Body of pancreas (tissue), 4 donors: Measurements from ENCODE around the gene AQP6. TPM values are rescaled to one million over a fixed set of nuclear protein-coding genes. Genes with fewer than 3 reads are reported as not detected.

Source experiments
- ATAC-seq: fragments of 150-250 bp; one replicate; pipeline ENCODE4 v1.9.1; 2016
- DNase-seq, 4 donors: peaks; one replicate each; pipeline ENCODE4 v3.0.0-alpha.2; 2019
- H3K27ac ChIP-seq, 4 donors: fragments of 200-600 bp; sonication (generic); 1 replicate in 3 of 4; 2 replicates in 1 of 4; pipeline versions ENCODE4 v1.5.1 to v1.6.1; 2016 to 2019; ENCODE audit warnings: mild to moderate bottlenecking in 1 of 4, mixed read lengths in 1 of 4, moderate library complexity in 1 of 4
- H3K27me3 ChIP-seq, 2 donors: fragments of 200-600 bp; sonication (generic); one replicate each; pipeline ENCODE4 v1.6.0; 2016; ENCODE audit warnings: mild to moderate bottlenecking in 1 of 2
- H3K36me3 ChIP-seq, 2 donors: fragments of 200-600 bp; sonication (generic); replicated peaks in 1 of 2; 2 replicates each; pipeline ENCODE4 v1.5.1; 2016; ENCODE audit warnings: low read depth in 2 of 2; ENCODE audit not compliant: insufficient read depth in 1 of 2
- H3K4me1 ChIP-seq: fragments of 200-600 bp; sonication (generic); one replicate; pipeline ENCODE4 v1.6.0; 2016
- H3K4me3 ChIP-seq, 2 donors: fragments of 200-600 bp; sonication (generic); 1 replicate in 1 of 2; 2 replicates in 1 of 2; pipeline ENCODE4 v1.5.1; 2016 to 2019
- H3K9me3 ChIP-seq, 3 donors: fragments of 200-600 bp; sonication (generic); 1 replicate in 2 of 3; 2 replicates in 1 of 3; pipeline ENCODE4 v1.5.1; 2016
- CTCF ChIP-seq, 7 experiments: fragments of 450-650 bp in 4 of 7; fragments of 200-600 bp in 3 of 7; sonication (generic) in 3 of 7; IDR thresholded peaks; one replicate each; pipeline ENCODE4 v1.5.1; 2016 to 2019; ENCODE audit warnings: antibody characterized with exemption in 7 of 7
- POLR2A ChIP-seq, 3 donors: fragments of 450-650 bp; IDR thresholded peaks; one replicate each; pipeline ENCODE4 v1.6.1; 2016; ENCODE audit warnings: antibody characterized with exemption in 3 of 3, mild to moderate bottlenecking in 2 of 3
- WGBS, 2 donors: methylation state at CpG; one replicate each; pipeline ENCODE4 v1.1.5; 2017; 5-methylcytosine and 5-hydroxymethylcytosine counted together
- intact Hi-C: fragments of 100-400 bp; cut with DNase I; formaldehyde crosslinking; loops from one replicate; pipeline ENCODE4 v1.15.1; 2023
- total RNA-seq, 2 donors: library from RNA; depleted of rRNA; stranded (reverse); fragments of >200 nt; gene quantifications; one replicate each; pipeline ENCODE4 v1.1.0, GENCODE V29; 2016

The AQP6 gene
- total RNA-seq, 2 donors from 2014 or later = not detected

- WGBS, 2 donors = 0 to 30% methylated on average over 1 of the region's 1 CpG
- no peaks in the 10 kb centered on the region for H3K9me3 ChIP-seq
- H3K36me3 ChIP-seq = no peaks in the 10 kb centered on the region
- no peak overlapping the region for H3K27ac ChIP-seq
- DNase-seq (no peak), ATAC-seq (peak; percentile 43)
- peaks cover 0 to 10% of the 10 kb centered on the region in 2 donors for H3K27me3 ChIP-seq
- H3K4me3 ChIP-seq = no peak overlapping the region
- intact Hi-C loops = no loop called here
- H3K4me1 ChIP-seq = peaks cover 11% of the 10 kb centered on the region
- TF ChIP-seq CTCF (IDR thresholded peaks at IDR 0.05) = no peak
- no peak for TF ChIP-seq POLR2A (IDR thresholded peaks at IDR 0.05)
These were observed 20.2 kb upstream of the AQP6 start for GRCh38 chr12:49952391-49953055.

- peaks cover 0 to 10% of the 10 kb centered on the region in 2 donors for H3K27me3 ChIP-seq
- WGBS, 2 donors = 82 to 84% methylated on average over 4 of the region's 4 CpGs
- no peak overlapping the region for H3K27ac ChIP-seq
- ATAC-seq (no peak), DNase-seq (no peak)
- peaks cover 11% of the 10 kb centered on the region for H3K4me1 ChIP-seq
- H3K36me3 ChIP-seq = no peaks in the 10 kb centered on the region
- no peak overlapping the region for H3K4me3 ChIP-seq
- no peaks in the 10 kb centered on the region for H3K9me3 ChIP-seq
- intact Hi-C loops = no loop called here
- TF ChIP-seq CTCF (IDR thresholded peaks at IDR 0.05) (no peak), POLR2A (IDR thresholded peaks at IDR 0.05) (no peak)
These were observed 19.6 kb upstream of the AQP6 start for GRCh38 chr12:49953151-49953550.

- H3K27me3 ChIP-seq = peaks cover 0 to 10% of the 10 kb centered on the region in 2 donors
These were observed 18.5 kb upstream of the AQP6 start for GRCh38 chr12:49953961-49954846.

More at GRCh38 chr12:49953961-49954846, 18.5 kb upstream of the AQP6 start:
- DNase-seq (no peak), ATAC-seq (no peak)
- H3K4me3 ChIP-seq = no peak overlapping the region
- no peak overlapping the region for H3K27ac ChIP-seq
- TF ChIP-seq POLR2A (IDR thresholded peaks at IDR 0.05) (no peak), CTCF (IDR thresholded peaks at IDR 0.05) (no peak)
- H3K4me1 ChIP-seq = peaks cover 11% of the 10 kb centered on the region
- intact Hi-C loops = no loop called here
- H3K36me3 ChIP-seq = no peaks in the 10 kb centered on the region
- WGBS, 2 donors = 69 to 77% methylated on average over 13 to 21 of the region's 21 CpGs
- H3K9me3 ChIP-seq = no peaks in the 10 kb centered on the region
